ENCODE measurements around the gene ARID3A.

ARID3A gene

DNA sequence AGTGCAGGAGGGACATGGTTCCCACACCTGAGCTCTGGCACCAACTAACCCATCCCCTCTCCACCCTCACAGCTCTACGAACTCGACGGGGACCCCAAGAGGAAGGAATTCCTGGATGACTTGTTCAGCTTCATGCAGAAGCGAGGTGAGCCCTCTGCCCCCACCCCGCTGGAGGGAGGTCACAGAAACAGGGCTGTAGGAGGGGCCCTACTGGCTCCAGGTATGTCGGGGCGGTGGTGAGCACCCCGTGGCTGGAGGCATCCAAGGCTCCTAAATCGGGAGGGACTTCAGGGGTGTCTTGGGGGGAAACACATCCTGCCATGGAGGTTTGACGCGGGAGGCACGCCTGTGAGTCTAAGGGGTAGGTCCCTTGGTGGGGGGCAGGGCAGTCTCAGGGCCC, 34.2 kb downstream of the ARID3A start:
- TF ChIP-seq, protein P1, sequence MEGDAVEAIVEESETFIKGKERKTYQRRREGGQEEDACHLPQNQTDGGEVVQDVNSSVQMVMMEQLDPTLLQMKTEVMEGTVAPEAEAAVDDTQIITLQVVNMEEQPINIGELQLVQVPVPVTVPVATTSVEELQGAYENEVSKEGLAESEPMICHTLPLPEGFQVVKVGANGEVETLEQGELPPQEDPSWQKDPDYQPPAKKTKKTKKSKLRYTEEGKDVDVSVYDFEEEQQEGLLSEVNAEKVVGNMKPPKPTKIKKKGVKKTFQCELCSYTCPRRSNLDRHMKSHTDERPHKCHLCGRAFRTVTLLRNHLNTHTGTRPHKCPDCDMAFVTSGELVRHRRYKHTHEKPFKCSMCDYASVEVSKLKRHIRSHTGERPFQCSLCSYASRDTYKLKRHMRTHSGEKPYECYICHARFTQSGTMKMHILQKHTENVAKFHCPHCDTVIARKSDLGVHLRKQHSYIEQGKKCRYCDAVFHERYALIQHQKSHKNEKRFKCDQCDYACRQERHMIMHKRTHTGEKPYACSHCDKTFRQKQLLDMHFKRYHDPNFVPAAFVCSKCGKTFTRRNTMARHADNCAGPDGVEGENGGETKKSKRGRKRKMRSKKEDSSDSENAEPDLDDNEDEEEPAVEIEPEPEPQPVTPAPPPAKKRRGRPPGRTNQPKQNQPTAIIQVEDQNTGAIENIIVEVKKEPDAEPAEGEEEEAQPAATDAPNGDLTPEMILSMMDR (IDR thresholded peaks at IDR 0.05; ENCODE audit: control insufficient read depth, insufficient read depth, low read depth, low read length, missing control alignments) = no peak
- H3K4me3 ChIP-seq (ENCODE audit: control insufficient read depth, low read depth, low read length) = no peak overlapping the region
- no peak for DNase-seq (ENCODE audit: low read depth)

DNA sequence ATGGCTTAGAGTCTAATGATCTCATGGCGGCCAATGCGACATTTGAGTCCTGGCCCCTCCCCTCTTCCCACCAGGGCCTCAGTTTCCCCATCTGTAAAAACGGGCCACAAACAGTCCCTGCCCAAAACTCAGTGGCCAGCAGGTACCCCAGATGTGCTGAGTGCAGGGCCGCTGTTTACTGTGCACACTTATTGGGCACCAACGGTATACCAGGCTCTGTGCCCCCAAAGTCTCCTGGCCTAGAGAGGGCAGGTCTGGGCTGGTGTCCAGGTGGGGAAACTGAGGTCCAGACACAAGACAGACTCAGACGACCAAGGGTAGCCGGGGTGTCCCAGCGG, 34.7 kb downstream of the ARID3A start:
- no peak for DNase-seq (ENCODE audit: low read depth)
- no peak overlapping the region for H3K4me3 ChIP-seq (ENCODE audit: control insufficient read depth, low read depth, low read length)
- TF ChIP-seq, protein P1 (IDR thresholded peaks at IDR 0.05; ENCODE audit: control insufficient read depth, insufficient read depth, low read depth, low read length, missing control alignments) = no peak

DNA sequence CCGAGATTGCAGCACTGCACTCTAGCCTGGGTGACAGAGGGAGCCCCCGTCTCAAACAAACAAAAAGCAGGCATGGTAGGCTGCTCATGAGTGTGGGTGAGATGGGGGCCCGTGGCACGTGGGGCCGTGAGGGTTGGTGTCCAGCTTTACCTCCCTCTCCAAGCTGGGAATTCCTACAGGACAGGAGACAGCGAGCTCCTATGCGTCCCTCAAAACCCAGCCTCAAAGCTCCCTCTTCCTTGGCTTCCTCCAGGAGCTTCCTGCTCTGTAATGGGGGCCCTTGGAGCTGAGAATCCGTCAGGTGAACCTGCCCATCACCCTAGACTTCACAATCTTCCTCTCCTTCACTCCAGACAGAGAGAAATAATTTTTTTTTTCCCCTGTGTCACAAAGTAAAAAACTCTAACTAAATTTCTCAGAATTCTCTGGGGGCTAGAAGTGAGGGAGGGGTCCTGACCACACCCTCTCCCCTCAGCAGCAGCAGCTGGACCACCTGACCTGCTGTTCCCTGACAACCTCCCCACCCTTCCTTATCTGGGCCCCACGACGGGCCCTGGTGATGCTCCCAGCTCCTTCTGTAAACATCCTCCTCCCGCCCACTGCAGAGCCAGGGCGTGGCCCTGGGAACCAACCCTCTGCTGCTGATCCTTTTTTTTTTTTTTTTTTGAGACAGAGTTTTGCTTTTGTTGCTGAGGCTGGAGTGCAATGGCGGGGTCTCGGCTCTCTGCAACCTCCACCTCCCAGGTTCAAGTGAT, 36.2 kb downstream of the ARID3A start:
- no peak for DNase-seq (ENCODE audit: low read depth)
- no peak overlapping the region for H3K4me3 ChIP-seq (ENCODE audit: control insufficient read depth, low read depth, low read length)
- TF ChIP-seq, protein P1 (IDR thresholded peaks at IDR 0.05; ENCODE audit: control insufficient read depth, insufficient read depth, low read depth, low read length, missing control alignments) = no peak

DNA sequence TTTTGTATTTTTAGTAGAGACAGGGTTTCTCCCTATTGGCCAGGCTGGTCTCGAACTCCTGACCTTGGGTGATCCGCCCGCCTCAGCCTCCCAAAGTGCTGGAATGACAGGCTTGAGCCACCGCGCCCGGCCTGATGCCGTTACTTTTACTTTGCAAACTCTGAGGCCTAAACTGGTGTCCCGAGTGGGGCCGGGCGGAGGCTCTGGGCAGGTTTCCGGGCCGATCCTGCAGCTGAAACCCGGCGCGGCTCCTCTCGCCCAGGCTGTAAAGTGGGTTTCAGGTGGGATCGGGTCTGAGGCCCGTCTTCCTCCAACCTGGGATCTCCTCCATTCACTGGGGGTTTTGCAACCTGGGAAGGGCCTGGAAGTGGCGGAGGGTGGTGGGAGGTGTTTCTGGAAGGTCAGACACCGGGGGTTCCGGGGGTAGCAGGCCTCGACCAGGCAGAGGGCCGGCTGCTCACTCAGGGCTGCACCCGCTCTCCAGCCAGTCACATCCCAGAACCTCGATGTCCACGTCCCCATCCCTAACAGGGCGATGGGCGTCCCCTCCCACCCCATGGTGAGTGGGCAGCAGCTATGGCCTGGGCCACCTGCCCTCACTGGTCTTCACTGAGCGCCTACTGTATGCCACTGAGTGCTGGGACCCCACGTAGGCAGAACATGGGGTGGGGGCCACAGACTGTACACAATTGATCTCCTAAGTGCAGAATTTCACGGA, 37.0 kb downstream of the ARID3A start:
- H3K4me3 ChIP-seq (ENCODE audit: control insufficient read depth, low read depth, low read length) = no peak overlapping the region
- TF ChIP-seq, protein P1 (IDR thresholded peaks at IDR 0.05; ENCODE audit: control insufficient read depth, insufficient read depth, low read depth, low read length, missing control alignments) = no peak
- DNase-seq (ENCODE audit: low read depth) = no peak

DNA sequence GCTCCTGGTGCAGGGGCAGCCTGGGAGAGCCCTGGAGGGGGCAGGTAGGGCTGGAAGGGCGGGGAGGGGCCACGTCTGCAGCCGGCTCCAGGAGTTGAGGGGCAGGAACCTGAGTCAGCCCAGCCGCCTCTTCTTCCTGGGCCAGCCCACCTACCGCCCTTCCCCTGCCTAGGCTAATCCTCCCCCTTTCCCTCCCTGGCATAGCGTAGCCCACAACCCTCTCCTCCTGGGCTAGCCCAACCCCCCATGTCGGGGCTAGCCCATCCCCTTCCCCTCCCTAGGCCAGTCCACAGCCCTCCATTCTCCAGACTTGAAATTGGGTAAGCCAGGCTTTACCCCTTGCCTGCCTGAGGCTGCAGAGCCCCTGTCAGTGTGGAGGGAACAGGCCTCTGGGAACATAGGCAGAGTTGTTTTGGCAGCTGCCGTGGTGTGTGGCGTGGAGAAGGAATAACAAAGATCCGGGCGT, 37.7 kb downstream of the ARID3A start:
- no peak for DNase-seq (ENCODE audit: low read depth)
- TF ChIP-seq, protein P1 (IDR thresholded peaks at IDR 0.05; ENCODE audit: control insufficient read depth, insufficient read depth, low read depth, low read length, missing control alignments) = no peak
- no peak overlapping the region for H3K4me3 ChIP-seq (ENCODE audit: control insufficient read depth, low read depth, low read length)

DNA sequence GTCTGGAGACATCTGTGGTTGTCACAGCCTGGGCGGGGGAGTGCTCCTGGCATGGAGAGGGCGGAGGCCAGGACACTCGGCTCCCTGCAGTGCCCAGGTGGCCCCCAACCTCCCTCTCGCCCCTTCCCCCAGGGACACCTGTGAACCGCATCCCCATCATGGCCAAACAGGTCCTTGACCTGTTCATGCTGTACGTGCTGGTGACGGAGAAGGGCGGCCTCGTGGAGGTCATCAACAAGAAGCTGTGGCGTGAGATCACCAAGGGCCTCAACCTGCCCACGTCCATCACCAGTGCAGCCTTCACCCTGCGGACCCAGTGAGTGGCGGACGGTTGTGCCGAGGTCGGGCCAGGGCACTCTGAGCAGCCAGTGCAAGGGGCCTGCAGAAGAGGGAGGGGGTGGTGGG, 38.3 kb downstream of the ARID3A start:
- TF ChIP-seq, protein P1 (IDR thresholded peaks at IDR 0.05; ENCODE audit: control insufficient read depth, insufficient read depth, low read depth, low read length, missing control alignments) = no peak

More for the DNA sequence above, 38.3 kb downstream of the ARID3A start:
- no peak overlapping the region for H3K4me3 ChIP-seq (ENCODE audit: control insufficient read depth, low read depth, low read length)
- DNase-seq (ENCODE audit: low read depth) = no peak

Measured in AG09309 (cell line).